IMR-90 (cell line): Measurements from ENCODE around the gene HOXC10. TPM values are rescaled to one million over a fixed set of nuclear protein-coding genes. Genes with fewer than 3 reads are reported as not detected.

Experiments used
- ATAC-seq: fragments of 200-7000 bp; cut with Tn5 transposase; 2 replicates; pipeline ENCODE4 v1.9.1; 2020; ENCODE audit warnings: low read depth, mild to moderate bottlenecking, moderate library complexity
- BruUV-seq: library from RNA; stranded (reverse); fragments of 400-500 nt; replicated peaks from 2 replicates; lab custom pipeline; 2021; lab: Mats Ljungman, UMichigan
- CTCF ChIA-PET: fragments of 300-600 bp; formaldehyde crosslinking; extraction: SDS; loops from one replicate; lab custom pipeline; 2021; ENCODE audit warnings: antibody characterized with exemption; lab: Yijun Ruan, JAX
- POLR2A ChIA-PET: fragments of 300-600 bp; sonication (Branson Sonifier 250); formaldehyde crosslinking; loops from one replicate; lab custom pipeline; 2022; ENCODE audit warnings: antibody characterized with exemption; ENCODE audit not compliant: unreplicated experiment; lab: Charles Lee
- DNase-seq: peaks from one replicate; pipeline ENCODE4 v3.0.0; 2013
- H2AFZ ChIP-seq: replicated peaks from 2 replicates; pipeline ENCODE3; 2013; ENCODE audit warnings: low read length, mild to moderate bottlenecking; ENCODE audit not compliant: poor library complexity
- H2AK5ac ChIP-seq: 2 replicates; pipeline ENCODE4 v1.6.1; 2013; ENCODE audit warnings: low read depth, low read length, inconsistent platforms
- H2AK9ac ChIP-seq: replicated peaks from 2 replicates; pipeline ENCODE3; 2013; ENCODE audit warnings: mild to moderate bottlenecking, low read depth, low read length, moderate library complexity; ENCODE audit not compliant: poor library complexity
- H2BK120ac ChIP-seq: 2 replicates; pipeline ENCODE4 v1.6.1; 2013; ENCODE audit warnings: low read depth, low read length, inconsistent platforms
- H2BK15ac ChIP-seq: 3 replicates; pipeline ENCODE4 v1.6.1; 2013; ENCODE audit warnings: low read depth, low read length, inconsistent platforms
- H2BK20ac ChIP-seq: 2 replicates; pipeline ENCODE4 v1.6.1; 2013; ENCODE audit warnings: low read depth, mild to moderate bottlenecking, inconsistent platforms, low read length, moderate library complexity
- H2BK5ac ChIP-seq: 2 replicates; pipeline ENCODE4 v1.6.1; 2013; ENCODE audit warnings: mild to moderate bottlenecking, low read depth, low read length, inconsistent platforms; ENCODE audit not compliant: poor library complexity, severe bottlenecking
- H3K14ac ChIP-seq: replicated peaks from 2 replicates; pipeline ENCODE4 v1.6.1; 2013; ENCODE audit warnings: low read depth, low read length, inconsistent platforms
- H3K18ac ChIP-seq: 2 replicates; pipeline ENCODE4 v1.6.1; 2013; ENCODE audit warnings: low read depth, low read length, control low read depth
- H3K23ac ChIP-seq: 2 replicates; pipeline ENCODE4 v1.6.1; 2013; ENCODE audit warnings: low read depth, low read length, inconsistent platforms
- H3K27ac ChIP-seq: 2 replicates; pipeline ENCODE4 v1.5.1; 2013; ENCODE audit warnings: mild to moderate bottlenecking, control low read depth, low read length; ENCODE audit not compliant: insufficient read depth
- H3K27me3 ChIP-seq: 2 replicates; pipeline ENCODE4 v1.6.1; 2013; ENCODE audit warnings: low read length; ENCODE audit not compliant: control insufficient read depth, insufficient read depth
- H3K36me3 ChIP-seq: 2 replicates; pipeline ENCODE4 v1.6.1; 2013; ENCODE audit warnings: low read length, mixed read lengths; ENCODE audit not compliant: control insufficient read depth, insufficient read depth
- H3K4ac ChIP-seq: 2 replicates; pipeline ENCODE4 v1.6.1; 2013; ENCODE audit warnings: low read depth, low read length, inconsistent platforms
- H3K4me1 ChIP-seq: 2 replicates; pipeline ENCODE4 v1.6.1; 2013; ENCODE audit warnings: low read length, mixed read lengths; ENCODE audit not compliant: control insufficient read depth, insufficient read depth
- H3K4me2 ChIP-seq: 2 replicates; pipeline ENCODE4 v1.6.1; 2013; ENCODE audit warnings: low read depth, mild to moderate bottlenecking, control low read depth, low read length, moderate library complexity
- H3K4me3 ChIP-seq: 2 replicates; pipeline ENCODE4 v1.5.1; 2013; ENCODE audit warnings: low read depth, mild to moderate bottlenecking, control low read depth, low read length, moderate library complexity; ENCODE audit not compliant: insufficient read depth
- H3K56ac ChIP-seq: 2 replicates; pipeline ENCODE4 v1.6.1; 2013; ENCODE audit warnings: low read length, inconsistent platforms; ENCODE audit not compliant: insufficient read depth; ENCODE audit errors: extremely low read depth
- H3K79me1 ChIP-seq, 2 experiments: 2 replicates each; pipeline ENCODE4 v1.6.1; 2013; ENCODE audit warnings: low read length in 2 of 2, inconsistent platforms in 1 of 2, low read depth in 1 of 2
- H3K9ac ChIP-seq: 2 replicates; pipeline ENCODE4 v1.6.1; 2013; ENCODE audit warnings: low read depth, low read length, control low read depth
- H3K9me1 ChIP-seq: 2 replicates; pipeline ENCODE4 v1.6.1; 2013; ENCODE audit warnings: low read length, inconsistent platforms; ENCODE audit not compliant: insufficient read depth
- H3K9me3 ChIP-seq: 2 replicates; pipeline ENCODE4 v1.6.1; 2013; ENCODE audit warnings: low read length; ENCODE audit not compliant: control insufficient read depth, insufficient read depth
- H4K20me1 ChIP-seq: 2 replicates; pipeline ENCODE4 v1.6.1; 2013; ENCODE audit warnings: low read length, inconsistent platforms; ENCODE audit not compliant: insufficient read depth
- H4K5ac ChIP-seq: 2 replicates; pipeline ENCODE4 v1.6.1; 2013; ENCODE audit warnings: mild to moderate bottlenecking, low read depth, low read length, control low read depth
- H4K8ac ChIP-seq, 2 experiments: 2 replicates each; pipeline ENCODE4 v1.6.1; 2013; ENCODE audit warnings: low read depth in 2 of 2, low read length in 2 of 2, control low read depth in 1 of 2, inconsistent platforms in 1 of 2
- H4K91ac ChIP-seq: 2 replicates; pipeline ENCODE4 v1.6.1; 2013; ENCODE audit warnings: low read depth, low read length, inconsistent platforms; ENCODE audit not compliant: insufficient read depth
- CEBPB ChIP-seq: IDR thresholded peaks from 2 replicates; pipeline ENCODE4 v1.6.1; 2012; ENCODE audit warnings: low read depth, low read length, improper control_type of control experiment
- CHD1 ChIP-seq: IDR thresholded peaks from 2 replicates; pipeline ENCODE4 v1.6.1; 2012; ENCODE audit warnings: low read depth, low read length, improper control_type of control experiment
- CTCF ChIP-seq: conservative IDR thresholded peaks from 2 replicates; pipeline ENCODE4 v1.5.1; 2012; ENCODE audit warnings: mild to moderate bottlenecking, low read depth, low read length, improper control_type of control experiment
- FOS ChIP-seq: fragments of 150-350 bp; IDR thresholded peaks from 2 replicates; pipeline ENCODE4 v1.6.1; 2016; ENCODE audit warnings: low read depth, low read length
- MAFK ChIP-seq: IDR thresholded peaks from 2 replicates; pipeline ENCODE4 v1.6.1; 2012; ENCODE audit warnings: low read depth, low read length, improper control_type of control experiment
- MAZ ChIP-seq: IDR thresholded peaks from 2 replicates; pipeline ENCODE4 v1.6.1; 2012; ENCODE audit warnings: low read depth, mild to moderate bottlenecking, low read length, improper control_type of control experiment, moderate library complexity, borderline replicate concordance
- MXI1 ChIP-seq: IDR thresholded peaks from 2 replicates; pipeline ENCODE4 v1.6.1; 2012; ENCODE audit warnings: low read depth, mild to moderate bottlenecking, low read length, moderate library complexity, borderline replicate concordance
- POLR2A ChIP-seq: IDR thresholded peaks from 2 replicates; pipeline ENCODE4 v1.6.1; 2012; ENCODE audit warnings: mild to moderate bottlenecking, low read depth, low read length
- RCOR1 ChIP-seq: IDR thresholded peaks from 2 replicates; pipeline ENCODE4 v1.6.1; 2012; ENCODE audit warnings: mild to moderate bottlenecking, low read length, improper control_type of control experiment; ENCODE audit not compliant: insufficient replicate concordance
- RFX5 ChIP-seq: IDR thresholded peaks from 2 replicates; pipeline ENCODE4 v1.8.0; 2012; ENCODE audit warnings: low read depth, mild to moderate bottlenecking, low read length, moderate library complexity
- SMC3 ChIP-seq: fragments of 150-350 bp; IDR thresholded peaks from 2 replicates; pipeline ENCODE4 v1.6.1; 2016; ENCODE audit warnings: low read depth, mild to moderate bottlenecking, antibody characterized with exemption, low read length, moderate library complexity
- USF2 ChIP-seq: fragments of 150-350 bp; IDR thresholded peaks from 2 replicates; pipeline ENCODE4 v1.6.1; 2017; ENCODE audit warnings: mild to moderate bottlenecking, antibody characterized with exemption, low read length, low read depth
- WGBS, 2 experiments: methylation state at CpG; one replicate each; pipeline versions ENCODE4 v1.1.5 to v1.1.7; 2013; ENCODE audit warnings: missing lambda C conversion rate in 2 of 2; ENCODE audit not compliant: insufficient read length in 1 of 2; ENCODE audit errors: extremely low coverage in 2 of 2; 5-methylcytosine and 5-hydroxymethylcytosine counted together
- dilution Hi-C: fragments of 300-500 bp; cut with HindIII; formaldehyde crosslinking; loops from one replicate; pipeline ENCODE4 v1.14.3; 2018; ENCODE audit warnings: low sequenced_read_pairs; ENCODE audit not compliant: unreplicated experiment
- in situ Hi-C: fragments of 300-500 bp; cut with MboI; formaldehyde crosslinking; loops from 3 replicates; pipeline ENCODE4 v1.14.3; 2019; ENCODE audit warnings: low sequenced_read_pairs, inconsistent platforms, mixed read lengths
- intact Hi-C: fragments of 100-400 bp; cut with micrococcal nuclease; formaldehyde crosslinking; loops from 2 replicates; pipeline ENCODE4 v1.10.0; 2022
- polyA plus RNA-seq, 3 experiments: library from polyadenylated mRNA; depleted of rRNA; stranded (reverse); fragments of >200 nt; gene quantifications; 2 replicates each; pipeline ENCODE4 v1.2.3, GENCODE V29; 2012; ENCODE audit warnings: low replicate concordance in 1 of 3
- total RNA-seq: library from RNA; depleted of rRNA; stranded (reverse); fragments of >200 nt; gene quantifications from 2 replicates; pipeline ENCODE4 v1.2.3, GENCODE V29; 2012

Gene HOXC10
- total and polyA plus RNA-seq, 2 of the 4 experiments (the other 2 are of a cell fraction): 0.15 TPM; not detected in 1

- Histone ChIP-seq H2BK120ac (no peak overlapping the region), H2BK5ac (no peak overlapping the region), H3K9me1 (no peaks in the 10 kb centered on the region), H4K20me1 (no peaks in the 10 kb centered on the region), H3K36me3 (no peaks in the 10 kb centered on the region), H2AFZ (no peak overlapping the region), H3K27me3 (peaks cover 75% of the 10 kb centered on the region), H3K27ac (no peak overlapping the region), H3K9me3 (0 out of 2 replicates have a peak, but pooled peaks cover 2% of the 10 kb centered on the region), H3K79me1 (no peaks in the 10 kb centered on the region), H2AK5ac (no peak overlapping the region), H2BK20ac (no peak overlapping the region), H3K4me3 (no peak overlapping the region), H3K23ac (no peak overlapping the region), H3K4me2 (no peak overlapping the region), H3K14ac (no peak overlapping the region), H3K9ac (no peak overlapping the region), H3K18ac (no peak overlapping the region), H2AK9ac (no peak overlapping the region), H4K91ac (no peak overlapping the region), H4K5ac (no peak overlapping the region), H3K4ac (no peak overlapping the region), H2BK15ac (no peak overlapping the region), H4K8ac (no peak overlapping the region), H3K56ac (no peak overlapping the region), H3K4me1 (no peaks in the 10 kb centered on the region)
- in situ Hi-C loops (no loop called here), dilution Hi-C loops (no loop called here), intact Hi-C loops (no loop called here)
- no peak for TF ChIP-seq FOS
- TF ChIP-seq CHD1: no peak
- no peak for TF ChIP-seq RCOR1
- no peak for TF ChIP-seq USF2
- no peak for TF ChIP-seq MAFK
- TF ChIP-seq CEBPB: no peak
- no peak for TF ChIP-seq MXI1
- no peak for TF ChIP-seq MAZ
- TF ChIP-seq POLR2A: no peak
- TF ChIP-seq SMC3: no peak
- TF ChIP-seq CTCF: no peak
- no peak for TF ChIP-seq RFX5
- BruUV-seq: no TSS peak
- ChIA-PET POLR2A (no interaction called here), CTCF (no interaction called here)
- ATAC-seq (no peak), DNase-seq (no peak)
- WGBS, 2 experiments: 0% methylated on average over 3 of the region's 16 CpGs; no CpG with 5 or more reads in 1 of the 2 experiments
Observed at GRCh38 chr12:54039417-54040147, 54.6 kb downstream of the HOXC10 start.
